ENCODE data around the gene ZNF687. TPM values are rescaled to one million over a fixed set of nuclear protein-coding genes. Genes with fewer than 3 reads are reported as not detected.
"Not testable (repeated sequence)": the region's sequence is repeated elsewhere in the genome, so short reads cannot be mapped to it uniquely, and the experiment has no call there.

ZNF687 gene
- total and polyA plus RNA-seq, 12 donors, result 7.5 to 38.3 (median 30.8) TPM

DNA sequence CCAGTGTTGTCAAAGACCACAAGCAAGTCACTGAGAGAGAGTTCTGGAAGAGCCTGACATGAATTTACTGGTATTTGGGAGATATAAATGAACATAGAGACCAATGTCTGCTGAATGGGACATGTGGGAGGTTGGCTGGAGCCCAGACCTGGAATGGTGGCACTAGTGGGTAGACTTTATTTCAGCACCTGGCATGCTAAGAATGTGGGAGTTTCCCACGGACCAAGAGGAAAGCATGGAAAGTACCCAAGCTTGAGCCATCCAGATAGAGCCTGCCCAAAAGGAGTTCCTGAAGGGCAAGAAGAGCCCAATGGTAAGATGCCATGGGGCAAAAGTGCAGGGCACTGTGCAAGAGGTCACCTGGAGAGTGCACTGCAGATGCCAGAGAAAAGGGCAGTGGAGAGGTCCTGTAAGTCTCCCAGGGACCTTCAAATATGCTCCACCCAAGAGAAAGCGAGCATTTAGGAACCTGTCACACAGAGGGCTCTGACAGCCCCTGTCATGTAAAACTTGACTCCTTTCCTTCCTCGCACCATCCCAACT is 8.1 kb upstream of the ZNF687 start:
- 77 to 90% (median 85%) methylated on average over 2 to 3 of the region's 3 CpGs for WGBS, 4 donors
- Histone ChIP-seq H3K36me3 (replicated peaks in 1 of 2) (peaks cover 0 to 3% of the 10 kb centered on the region in 2 donors), H3K27ac (no peak overlapping the region), H3K4me3 (no peak overlapping the region), H3K9me3 (replicated peaks in 1 of 3) (no peaks in the 10 kb centered on the region), H3K27me3 (no peaks in the 10 kb centered on the region), H3K4me1 (replicated peaks in 1 of 2) (peaks cover 2 to 9% of the 10 kb centered on the region in 2 donors)
- TF ChIP-seq POLR2A (IDR thresholded peaks at IDR 0.05), result no peak
- TF ChIP-seq, protein P1, sequence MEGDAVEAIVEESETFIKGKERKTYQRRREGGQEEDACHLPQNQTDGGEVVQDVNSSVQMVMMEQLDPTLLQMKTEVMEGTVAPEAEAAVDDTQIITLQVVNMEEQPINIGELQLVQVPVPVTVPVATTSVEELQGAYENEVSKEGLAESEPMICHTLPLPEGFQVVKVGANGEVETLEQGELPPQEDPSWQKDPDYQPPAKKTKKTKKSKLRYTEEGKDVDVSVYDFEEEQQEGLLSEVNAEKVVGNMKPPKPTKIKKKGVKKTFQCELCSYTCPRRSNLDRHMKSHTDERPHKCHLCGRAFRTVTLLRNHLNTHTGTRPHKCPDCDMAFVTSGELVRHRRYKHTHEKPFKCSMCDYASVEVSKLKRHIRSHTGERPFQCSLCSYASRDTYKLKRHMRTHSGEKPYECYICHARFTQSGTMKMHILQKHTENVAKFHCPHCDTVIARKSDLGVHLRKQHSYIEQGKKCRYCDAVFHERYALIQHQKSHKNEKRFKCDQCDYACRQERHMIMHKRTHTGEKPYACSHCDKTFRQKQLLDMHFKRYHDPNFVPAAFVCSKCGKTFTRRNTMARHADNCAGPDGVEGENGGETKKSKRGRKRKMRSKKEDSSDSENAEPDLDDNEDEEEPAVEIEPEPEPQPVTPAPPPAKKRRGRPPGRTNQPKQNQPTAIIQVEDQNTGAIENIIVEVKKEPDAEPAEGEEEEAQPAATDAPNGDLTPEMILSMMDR (IDR thresholded peaks at IDR 0.05), result no peak
- intact Hi-C loops (cut with DNase I), result no loop called here
- DNase-seq, result no peak

DNA sequence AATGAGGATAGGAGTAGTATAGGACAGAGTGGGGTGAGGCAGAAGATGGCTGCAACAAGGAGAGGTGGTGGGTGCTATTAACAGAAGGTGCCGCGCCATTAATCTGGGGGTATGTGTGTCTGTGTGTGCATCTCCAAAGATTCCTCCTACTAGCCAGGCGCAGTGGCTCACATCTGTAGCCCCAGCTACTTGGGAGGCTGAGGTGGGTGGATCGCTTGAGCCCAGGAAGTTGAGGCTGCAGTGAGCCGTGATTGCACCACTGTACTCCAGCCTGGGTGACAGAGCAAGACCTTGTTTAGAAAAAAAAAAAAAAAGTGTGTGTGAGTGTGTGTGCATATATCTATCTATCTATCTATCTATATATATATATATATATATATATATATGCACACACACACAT is 6.8 kb upstream of the ZNF687 start:
- DNase-seq; intact Hi-C loops (cut with DNase I); H3K27me3 ChIP-seq; H3K4me3 ChIP-seq; H3K9me3 ChIP-seq (replicated peaks in 1 of 3); H3K4me1 ChIP-seq (replicated peaks in 1 of 2); H3K36me3 ChIP-seq (replicated peaks in 1 of 2); H3K27ac ChIP-seq: not testable (repeated sequence)
- WGBS, 4 donors, result 75 to 90% (median 85%) methylated on average over 4 to 5 of the region's 5 CpGs

DNA sequence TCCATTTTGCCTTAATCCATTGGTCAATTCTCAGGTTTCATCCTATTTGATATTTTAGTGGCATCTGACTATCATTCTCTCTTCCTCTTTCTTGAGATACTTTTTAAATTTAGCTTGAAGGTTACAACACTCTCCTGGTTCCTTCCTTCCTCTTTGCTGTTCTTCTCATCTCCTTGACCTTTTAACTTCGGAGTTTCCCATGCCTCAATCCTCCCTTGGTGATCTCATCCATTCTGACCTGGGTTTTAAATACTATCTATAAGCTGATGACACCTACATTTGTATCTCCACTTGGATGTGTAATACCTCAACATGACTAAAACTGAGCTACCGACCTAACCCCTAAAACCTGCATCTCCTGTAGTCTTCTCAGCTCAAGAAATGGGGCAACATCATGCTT is 4.8 kb upstream of the ZNF687 start:
- 40 to 67% (median 42%) methylated on average over 2 of the region's 2 CpGs for WGBS, 4 donors

DNA sequence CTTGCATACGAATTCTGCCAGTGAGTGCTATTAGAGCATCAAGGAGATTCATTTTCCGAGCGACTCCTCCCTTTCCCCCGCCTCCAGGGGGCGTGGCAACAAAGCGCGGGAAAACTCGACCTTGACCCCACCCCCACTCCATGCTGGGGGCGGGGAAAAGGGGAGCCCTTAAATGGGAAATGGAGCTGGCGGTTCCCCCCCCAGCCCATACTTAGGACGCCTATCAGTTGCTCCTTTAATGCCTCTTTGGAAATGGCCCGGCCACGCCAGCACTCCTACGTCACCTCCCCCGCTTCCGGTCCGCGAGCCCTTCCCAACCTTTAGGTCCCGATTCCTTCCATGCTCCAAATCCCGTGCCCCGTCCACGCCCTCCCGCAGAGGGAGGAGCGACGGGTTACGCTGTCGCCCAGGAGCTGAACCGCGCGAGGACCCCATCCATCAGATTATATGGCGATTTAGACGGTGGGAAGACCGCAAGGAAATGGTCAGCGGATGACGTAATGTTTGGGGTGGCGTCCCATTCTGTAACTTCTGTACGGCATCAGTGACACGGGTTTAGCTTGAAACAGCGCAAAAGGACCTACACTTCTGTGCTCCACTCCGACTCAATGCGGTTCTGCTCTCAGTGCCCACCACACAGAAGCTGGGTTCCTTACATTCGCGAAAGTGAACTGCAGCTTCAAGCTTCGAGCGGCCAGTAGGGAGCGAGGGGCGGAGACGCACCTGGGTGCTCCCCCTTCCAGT is 702 bp upstream of the ZNF687 start:
- intact Hi-C loops (cut with DNase I), result loop anchor here in 1 of 2 donors (10.0 kb wide), 1 partner anchor 123 kb away; no protein-coding TSS in a partner anchor
- WGBS, 4 donors, result 0 to 1% (median 0%) methylated on average over 27 to 48 of the region's 48 CpGs

More for the DNA sequence above, 4.8 kb upstream of the ZNF687 start:
- intact Hi-C loops (cut with DNase I), result no loop called here
- no peak overlapping the region for H3K4me3 ChIP-seq
- TF ChIP-seq POLR2A (IDR thresholded peaks at IDR 0.05), result no peak
- TF ChIP-seq, protein P1 (IDR thresholded peaks at IDR 0.05), result no peak
- peaks cover 0 to 4% of the 10 kb centered on the region in 2 donors for H3K4me1 ChIP-seq (replicated peaks in 1 of 2)
- no peak for DNase-seq
- H3K27me3 ChIP-seq, result no peaks in the 10 kb centered on the region
- no peak overlapping the region for H3K27ac ChIP-seq
- no peaks in the 10 kb centered on the region for H3K36me3 ChIP-seq (replicated peaks in 1 of 2)
- no peaks in the 10 kb centered on the region for H3K9me3 ChIP-seq (replicated peaks in 1 of 3)

More for the DNA sequence above, 702 bp upstream of the ZNF687 start:
- H3K4me1 ChIP-seq (replicated peaks in 1 of 2), result peaks cover 10 to 21% of the 10 kb centered on the region in 2 donors
- peak overlapping the region; percentile 95 to 100 (median 98) for H3K27ac ChIP-seq
- H3K27me3 ChIP-seq, result no peaks in the 10 kb centered on the region
- H3K4me3 ChIP-seq, result peak overlapping the region in 3 of 4 donors; percentile 41 to 92 (median 67)
- peaks cover 0 to 12% of the 10 kb centered on the region in 2 donors for H3K36me3 ChIP-seq (replicated peaks in 1 of 2)
- peak; percentile 96 to 99 (median 98) for DNase-seq
- no peaks in the 10 kb centered on the region for H3K9me3 ChIP-seq (replicated peaks in 1 of 3)
- TF ChIP-seq, protein P1 (IDR thresholded peaks at IDR 0.05), result peak; percentile 32 to 66 (median 44)
- TF ChIP-seq POLR2A (IDR thresholded peaks at IDR 0.05), result peak; percentile 70 to 79
